Measurements from ENCODE around the gene TLCD4.

DNA sequence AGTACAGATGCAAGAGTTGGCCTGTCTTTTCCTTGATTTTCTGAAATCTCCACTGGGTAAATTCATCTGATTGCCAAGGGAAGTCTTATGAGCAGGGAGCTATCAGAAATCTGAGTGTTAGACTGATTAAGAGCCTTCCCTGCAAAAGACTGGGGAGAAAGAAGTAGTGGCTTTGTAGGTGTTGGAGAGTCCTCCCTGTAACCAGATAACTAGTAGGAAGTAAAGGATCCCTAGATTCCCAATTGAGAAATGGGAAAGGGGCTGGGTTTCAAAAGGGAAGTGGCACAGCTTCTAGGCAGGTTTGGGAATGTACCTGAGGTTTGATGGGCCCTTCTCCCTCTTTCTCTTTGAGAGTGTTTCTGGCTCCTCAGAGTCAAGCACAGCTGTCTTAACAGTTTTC is 2.1 kb downstream of the TLCD4 start:
- TF ChIP-seq, protein P1, sequence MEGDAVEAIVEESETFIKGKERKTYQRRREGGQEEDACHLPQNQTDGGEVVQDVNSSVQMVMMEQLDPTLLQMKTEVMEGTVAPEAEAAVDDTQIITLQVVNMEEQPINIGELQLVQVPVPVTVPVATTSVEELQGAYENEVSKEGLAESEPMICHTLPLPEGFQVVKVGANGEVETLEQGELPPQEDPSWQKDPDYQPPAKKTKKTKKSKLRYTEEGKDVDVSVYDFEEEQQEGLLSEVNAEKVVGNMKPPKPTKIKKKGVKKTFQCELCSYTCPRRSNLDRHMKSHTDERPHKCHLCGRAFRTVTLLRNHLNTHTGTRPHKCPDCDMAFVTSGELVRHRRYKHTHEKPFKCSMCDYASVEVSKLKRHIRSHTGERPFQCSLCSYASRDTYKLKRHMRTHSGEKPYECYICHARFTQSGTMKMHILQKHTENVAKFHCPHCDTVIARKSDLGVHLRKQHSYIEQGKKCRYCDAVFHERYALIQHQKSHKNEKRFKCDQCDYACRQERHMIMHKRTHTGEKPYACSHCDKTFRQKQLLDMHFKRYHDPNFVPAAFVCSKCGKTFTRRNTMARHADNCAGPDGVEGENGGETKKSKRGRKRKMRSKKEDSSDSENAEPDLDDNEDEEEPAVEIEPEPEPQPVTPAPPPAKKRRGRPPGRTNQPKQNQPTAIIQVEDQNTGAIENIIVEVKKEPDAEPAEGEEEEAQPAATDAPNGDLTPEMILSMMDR (IDR thresholded peaks at IDR 0.05), result no peak
- TF ChIP-seq POLR2A (IDR thresholded peaks at IDR 0.05), result no peak
